Endodermal cell (in vitro differentiated cells): ENCODE data around the gene RYR2. TPM values are rescaled to one million over a fixed set of nuclear protein-coding genes. Genes with fewer than 3 reads are reported as not detected.
A peak's percentile ranks its signal among the peaks of the same experiment; 100 is the strongest.

Experiments
- DNase-seq: peaks from one replicate; pipeline ENCODE4 v3.0.0-alpha.2; 2017
- H3K27ac ChIP-seq: 2 replicates; pipeline ENCODE4 v1.5.1; 2013; ENCODE audit warnings: mild to moderate bottlenecking, low read depth, low read length, moderate library complexity
- H3K27me3 ChIP-seq: 2 replicates; pipeline ENCODE4 v1.6.1; 2013; ENCODE audit warnings: mild to moderate bottlenecking, low read length, moderate library complexity; ENCODE audit not compliant: insufficient read depth, control insufficient read depth, poor library complexity, severe bottlenecking
- H3K36me3 ChIP-seq: 2 replicates; pipeline ENCODE4 v1.7.0; 2013; ENCODE audit warnings: mild to moderate bottlenecking, low read length, moderate library complexity; ENCODE audit not compliant: control insufficient read depth, insufficient read depth
- H3K4me1 ChIP-seq: one replicate; pipeline ENCODE4 v1.7.0; 2013; ENCODE audit warnings: low read length; ENCODE audit not compliant: control insufficient read depth, insufficient read depth
- H3K4me3 ChIP-seq: 2 replicates; pipeline ENCODE4 v1.5.1; 2013; ENCODE audit warnings: mild to moderate bottlenecking, low read length, moderate library complexity
- H3K9ac ChIP-seq: 2 replicates; pipeline ENCODE4 v1.6.1; 2013; ENCODE audit warnings: mild to moderate bottlenecking, low read length, moderate library complexity; ENCODE audit not compliant: poor library complexity, severe bottlenecking; ENCODE audit errors: extremely low read depth
- H3K9me3 ChIP-seq: 2 replicates; pipeline ENCODE4 v1.6.1; 2013; ENCODE audit warnings: mild to moderate bottlenecking, low read length, moderate library complexity; ENCODE audit not compliant: control insufficient read depth
- H3K27ac Mint-ChIP-seq: 2 replicates; pipeline ENCODE4 v1.8.0; 2020; ENCODE audit warnings: mixed read lengths
- H3K27me3 Mint-ChIP-seq: 2 replicates; pipeline ENCODE4 v1.8.0; 2021; ENCODE audit warnings: mild to moderate bottlenecking, mixed read lengths; ENCODE audit not compliant: insufficient read depth
- H3K36me3 Mint-ChIP-seq: 2 replicates; pipeline ENCODE4 v1.8.0; 2020; ENCODE audit warnings: low read depth, mixed read lengths
- H3K4me1 Mint-ChIP-seq: 2 replicates; pipeline ENCODE4 v1.8.0; 2020; ENCODE audit warnings: mixed read lengths
- H3K4me3 Mint-ChIP-seq: 2 replicates; pipeline ENCODE4 v1.8.0; 2020; ENCODE audit warnings: mild to moderate bottlenecking, moderate library complexity, mixed read lengths
- H3K9me3 Mint-ChIP-seq: 2 replicates; pipeline ENCODE4 v1.8.0; 2020; ENCODE audit warnings: mild to moderate bottlenecking, mixed read lengths
- CTCF ChIP-seq: fragments of 200-600 bp; sonication (generic); conservative IDR thresholded peaks from 2 replicates; pipeline ENCODE4 v1.5.0; 2021; ENCODE audit warnings: antibody characterized with exemption, mild to moderate bottlenecking
- WGBS, 2 experiments: methylation state at CpG; one replicate each; pipeline versions ENCODE4 v1.1.5 to v1.1.7; 2013; ENCODE audit warnings: missing lambda C conversion rate in 2 of 2, mixed read lengths in 1 of 2; ENCODE audit not compliant: insufficient coverage in 1 of 2, insufficient read length in 1 of 2; 5-methylcytosine and 5-hydroxymethylcytosine counted together
- total RNA-seq, 2 donors: library from RNA; stranded (reverse); fragmentation: NEBNext Ultra II Directional in 1 of 2; extraction: Animal tissue kit (Norgen Biotek cat#: 25700) in 1 of 2; gene quantifications; 2 replicates in 1 of 2; 3 replicates in 1 of 2; pipeline ENCODE4 v1.2.1, GENCODE V29; 2021

Gene RYR2
- total RNA-seq, 2 donors from 2014 or later: 0.95 to 2.4 TPM

DNA sequence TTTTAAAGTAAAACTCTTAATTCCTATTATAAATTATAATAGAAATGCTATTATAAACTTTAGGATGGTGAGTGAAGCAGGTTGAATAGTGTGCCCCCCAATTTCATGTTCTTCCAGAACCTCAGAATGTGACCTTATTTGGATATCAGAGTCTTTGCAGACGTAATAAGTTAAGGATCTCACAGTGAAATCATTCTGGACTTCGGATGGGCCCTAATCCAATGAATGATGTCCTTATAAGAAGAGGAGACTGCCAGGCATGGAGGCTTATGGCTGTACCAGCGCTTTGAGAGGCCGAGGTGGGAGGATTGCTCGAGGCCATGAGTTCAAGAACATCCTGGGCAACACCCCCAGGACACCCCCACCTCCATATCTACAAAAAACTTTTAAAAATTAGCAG, 28.4 kb upstream of the RYR2 start:
- 93 to 94% methylated on average over 5 of the region's 5 CpGs for WGBS, 2 experiments
- no peaks in the 10 kb centered on the region for H3K27me3 Mint-ChIP-seq

GRCh38 chr1:237016626-237017025, 25.4 kb upstream of the RYR2 start:
- no peak overlapping the region for H3K4me3 Mint-ChIP-seq
- Histone ChIP-seq H3K9ac (no peak overlapping the region), H3K4me1 (no peaks in the 10 kb centered on the region), H3K4me3 (no peak overlapping the region), H3K27me3 (no peaks in the 10 kb centered on the region), H3K9me3 (no peaks in the 10 kb centered on the region), H3K36me3 (no peaks in the 10 kb centered on the region), H3K27ac (no peak overlapping the region)
- H3K27me3 Mint-ChIP-seq: no peaks in the 10 kb centered on the region
- 50 to 57% methylated on average over 1 of the region's 1 CpG for WGBS, 2 experiments
- H3K27ac Mint-ChIP-seq: peak overlapping the region; percentile 46
- peaks cover 4% of the 10 kb centered on the region for H3K4me1 Mint-ChIP-seq
- no peak for DNase-seq
- peaks cover 2% of the 10 kb centered on the region for H3K9me3 Mint-ChIP-seq
- H3K36me3 Mint-ChIP-seq: no peaks in the 10 kb centered on the region
- TF ChIP-seq CTCF: no peak

More for the DNA sequence above, 28.4 kb upstream of the RYR2 start:
- Histone ChIP-seq H3K36me3 (no peaks in the 10 kb centered on the region), H3K4me1 (no peaks in the 10 kb centered on the region), H3K4me3 (no peak overlapping the region), H3K27me3 (no peaks in the 10 kb centered on the region), H3K27ac (no peak overlapping the region), H3K9me3 (peaks cover 5% of the 10 kb centered on the region), H3K9ac (no peak overlapping the region)
- Mint-ChIP-seq H3K4me1 (peaks cover 6% of the 10 kb centered on the region), H3K4me3 (no peak overlapping the region), H3K27ac (no peak overlapping the region), H3K36me3 (no peaks in the 10 kb centered on the region), H3K9me3 (peaks cover 11% of the 10 kb centered on the region)
- DNase-seq: no peak
- no peak for TF ChIP-seq CTCF

DNA sequence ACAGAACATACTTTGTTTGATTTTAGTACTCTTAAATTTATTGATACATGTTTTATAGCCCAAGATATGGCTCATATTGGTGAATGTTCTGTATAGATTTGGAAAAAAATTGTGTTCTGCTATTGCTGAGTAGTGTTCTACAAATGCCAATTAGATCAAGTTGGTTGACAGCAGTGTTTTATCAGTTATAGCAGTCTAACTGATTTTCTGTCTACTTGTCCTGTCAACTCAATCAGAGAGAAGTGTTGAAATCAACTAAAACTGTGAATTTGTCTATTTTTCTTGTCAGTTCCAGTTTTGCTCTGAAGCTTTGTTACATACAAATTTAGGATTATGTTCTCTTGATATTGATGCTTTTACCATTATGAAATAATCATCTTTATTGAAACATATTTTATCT, 23.1 kb upstream of the RYR2 start:
- Histone ChIP-seq H3K9me3 (no peaks in the 10 kb centered on the region), H3K36me3 (no peaks in the 10 kb centered on the region), H3K27me3 (no peaks in the 10 kb centered on the region), H3K9ac (no peak overlapping the region), H3K27ac (no peak overlapping the region), H3K4me1 (no peaks in the 10 kb centered on the region), H3K4me3 (no peak overlapping the region)
- no peak for DNase-seq
- H3K4me3 Mint-ChIP-seq: no peak overlapping the region
- H3K27me3 Mint-ChIP-seq: no peaks in the 10 kb centered on the region
- peaks cover 4% of the 10 kb centered on the region for H3K4me1 Mint-ChIP-seq
- peaks cover 2% of the 10 kb centered on the region for H3K9me3 Mint-ChIP-seq
- TF ChIP-seq CTCF: no peak
- H3K36me3 Mint-ChIP-seq: no peaks in the 10 kb centered on the region
- H3K27ac Mint-ChIP-seq: no peak overlapping the region
